Progenitor cell of endocrine pancreas (in vitro differentiated cells): ENCODE measurements around the gene MRNIP. TPM values are rescaled to one million over a fixed set of nuclear protein-coding genes. Genes with fewer than 3 reads are reported as not detected.
A peak's percentile ranks its signal among the peaks of the same experiment; 100 is the strongest.

Experiments
- DNase-seq: peaks from one replicate; pipeline ENCODE4 v3.0.0; 2021; ENCODE audit warnings: low spot score; ENCODE audit not compliant: unreplicated experiment
- H3K27ac Mint-ChIP-seq: 2 replicates; pipeline ENCODE4 v1.8.0; 2021; ENCODE audit warnings: mild to moderate bottlenecking, moderate library complexity, mixed read lengths
- H3K27me3 Mint-ChIP-seq: 2 replicates; pipeline ENCODE4 v1.8.0; 2021; ENCODE audit warnings: mixed read lengths
- H3K36me3 Mint-ChIP-seq: 2 replicates; pipeline ENCODE4 v1.8.0; 2022; ENCODE audit warnings: mixed read lengths; ENCODE audit not compliant: insufficient read depth
- H3K4me1 Mint-ChIP-seq: 2 replicates; pipeline ENCODE4 v1.8.0; 2021; ENCODE audit warnings: low read depth, mixed read lengths
- H3K4me3 Mint-ChIP-seq: 2 replicates; pipeline ENCODE4 v1.8.0; 2021; ENCODE audit warnings: low read depth, mild to moderate bottlenecking, moderate library complexity, mixed read lengths
- H3K9me3 Mint-ChIP-seq: 2 replicates; pipeline ENCODE4 v1.8.0; 2021; ENCODE audit warnings: low read depth, mixed read lengths
- CTCF ChIP-seq: fragments of 200-600 bp; sonication (generic); IDR thresholded peaks from one replicate; pipeline ENCODE4 v1.5.0; 2021; ENCODE audit warnings: antibody characterized with exemption, mild to moderate bottlenecking; ENCODE audit not compliant: unreplicated experiment
- total RNA-seq: library from RNA; stranded (reverse); gene quantifications from 2 replicates; pipeline ENCODE4 v1.2.1, GENCODE V29; 2021

The MRNIP gene
- total RNA-seq, 1 donor from 2014 or later, result 63.4 TPM

GRCh38 chr5:179829732-179830435 is 28.7 kb downstream of the MRNIP start:
- no peak overlapping the region for H3K27ac Mint-ChIP-seq

GRCh38 chr5:179828756-179829421 is 29.7 kb downstream of the MRNIP start:
- peaks cover 17% of the 10 kb centered on the region for H3K4me1 Mint-ChIP-seq
- no peak for TF ChIP-seq CTCF
- H3K27me3 Mint-ChIP-seq, result no peaks in the 10 kb centered on the region
- H3K27ac Mint-ChIP-seq, result no peak overlapping the region
- no peaks in the 10 kb centered on the region for H3K9me3 Mint-ChIP-seq
- peaks cover 69% of the 10 kb centered on the region for H3K36me3 Mint-ChIP-seq
- no peak for DNase-seq
- H3K4me3 Mint-ChIP-seq, result no peak overlapping the region

More at GRCh38 chr5:179829732-179830435, 28.7 kb downstream of the MRNIP start:
- H3K9me3 Mint-ChIP-seq, result no peaks in the 10 kb centered on the region
- peaks cover 63% of the 10 kb centered on the region for H3K36me3 Mint-ChIP-seq
- H3K27me3 Mint-ChIP-seq, result no peaks in the 10 kb centered on the region
- TF ChIP-seq CTCF, result no peak
- H3K4me1 Mint-ChIP-seq, result peaks cover 9% of the 10 kb centered on the region
- DNase-seq, result no peak
- H3K4me3 Mint-ChIP-seq, result peak overlapping the region; percentile 7

- Mint-ChIP-seq H3K27ac (peak overlapping the region; percentile 62), H3K4me1 (peaks cover 26% of the 10 kb centered on the region), H3K27me3 (no peaks in the 10 kb centered on the region), H3K4me3 (no peak overlapping the region), H3K9me3 (no peaks in the 10 kb centered on the region), H3K36me3 (peaks cover 64% of the 10 kb centered on the region)
- DNase-seq, result no peak
- no peak for TF ChIP-seq CTCF
Measured at GRCh38 chr5:179827680-179828079, 30.9 kb downstream of the MRNIP start.

- Mint-ChIP-seq H3K4me3 (no peak overlapping the region), H3K27ac (peak overlapping the region; percentile 56), H3K27me3 (no peaks in the 10 kb centered on the region), H3K4me1 (peaks cover 37% of the 10 kb centered on the region), H3K9me3 (no peaks in the 10 kb centered on the region), H3K36me3 (peaks cover 56% of the 10 kb centered on the region)
- DNase-seq, result no peak
- peak; percentile 30 for TF ChIP-seq CTCF
Measured at GRCh38 chr5:179825655-179826182, 32.9 kb downstream of the MRNIP start.

GRCh38 chr5:179824745-179825112 is 33.9 kb downstream of the MRNIP start:
- Mint-ChIP-seq H3K27ac (peak overlapping the region; percentile 83), H3K4me1 (peaks cover 41% of the 10 kb centered on the region), H3K36me3 (peaks cover 50% of the 10 kb centered on the region), H3K4me3 (peak overlapping the region; percentile 61), H3K27me3 (no peaks in the 10 kb centered on the region), H3K9me3 (no peaks in the 10 kb centered on the region)
- no peak for DNase-seq
- no peak for TF ChIP-seq CTCF
